Measurements from ENCODE around the gene CUX1. TPM values are rescaled to one million over a fixed set of nuclear protein-coding genes. Genes with fewer than 3 reads are reported as not detected.

CUX1 gene
- total RNA-seq, 1 donor from 2014 or later = 40.5 TPM

GRCh38 chr7:102230593-102230992 lies 413.2 kb downstream of the CUX1 start:
- TF ChIP-seq CTCF (IDR thresholded peaks at IDR 0.05; ENCODE audit: insufficient read depth, low read length, severe bottlenecking) = no peak

DNA sequence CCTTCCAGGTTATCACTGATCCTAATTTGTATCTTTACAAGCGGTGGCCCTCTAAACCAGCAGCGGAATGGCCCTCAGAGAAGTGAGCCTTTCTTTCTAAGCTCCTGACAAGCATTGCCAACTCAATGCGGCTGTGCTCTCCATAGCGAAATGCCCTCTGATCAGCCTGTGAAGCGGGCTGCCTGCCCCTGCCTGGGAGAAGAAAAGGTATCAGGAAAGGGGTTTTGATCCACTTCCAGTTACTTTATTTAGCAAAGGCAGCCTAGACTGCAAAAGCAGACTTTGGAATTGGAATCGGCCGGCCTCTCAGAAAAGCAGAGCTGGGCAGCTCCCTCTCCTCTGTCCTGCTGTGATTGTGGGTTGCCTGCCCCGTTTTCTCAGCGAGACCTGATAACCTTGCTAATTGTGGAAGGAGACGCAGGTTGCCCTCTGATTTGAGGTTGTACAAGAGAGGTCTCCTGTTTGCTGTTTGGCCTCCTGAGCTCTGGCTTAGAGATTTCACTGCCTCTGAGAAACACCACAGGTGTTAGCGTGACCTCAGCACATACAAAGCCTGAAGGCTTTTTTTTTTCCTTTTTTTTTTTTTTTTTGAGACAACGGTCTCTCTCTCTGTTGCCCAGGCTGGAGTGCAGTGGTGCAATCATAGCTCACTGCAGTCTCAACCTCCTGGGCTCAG lies 415.3 kb downstream of the CUX1 start:
- TF ChIP-seq CTCF (IDR thresholded peaks at IDR 0.05; ENCODE audit: insufficient read depth, low read length, severe bottlenecking) = no peak
- Histone ChIP-seq H3K4me3 (ENCODE audit: low read depth, low read length) (no peak overlapping the region), H3K36me3 (ENCODE audit: control insufficient read depth, insufficient read depth, low read length) (no peaks in the 10 kb centered on the region), H3K27me3 (ENCODE audit: control insufficient read depth, insufficient read depth, low read length) (no peaks in the 10 kb centered on the region)
- DNase-seq (ENCODE audit: low read depth) (no peak), FAIRE-seq (no peak)

More at GRCh38 chr7:102230593-102230992, 413.2 kb downstream of the CUX1 start:
- FAIRE-seq = no peak
- peaks cover 2% of the 10 kb centered on the region for H3K36me3 ChIP-seq (ENCODE audit: control insufficient read depth, insufficient read depth, low read length)
- H3K27me3 ChIP-seq (ENCODE audit: control insufficient read depth, insufficient read depth, low read length) = no peaks in the 10 kb centered on the region
- no peak overlapping the region for H3K4me3 ChIP-seq (ENCODE audit: low read depth, low read length)
- peak; percentile 60 for DNase-seq (ENCODE audit: low read depth)

GRCh38 chr7:102234131-102234530 lies 416.7 kb downstream of the CUX1 start:
- no peak for TF ChIP-seq CTCF (IDR thresholded peaks at IDR 0.05; ENCODE audit: insufficient read depth, low read length, severe bottlenecking)
- DNase-seq (ENCODE audit: low read depth) (no peak), FAIRE-seq (no peak)
- Histone ChIP-seq H3K27me3 (ENCODE audit: control insufficient read depth, insufficient read depth, low read length) (no peaks in the 10 kb centered on the region), H3K4me3 (ENCODE audit: low read depth, low read length) (no peak overlapping the region), H3K36me3 (ENCODE audit: control insufficient read depth, insufficient read depth, low read length) (no peaks in the 10 kb centered on the region)

- no peak for FAIRE-seq
- H3K36me3 ChIP-seq (ENCODE audit: control insufficient read depth, insufficient read depth, low read length) = no peaks in the 10 kb centered on the region
- TF ChIP-seq CTCF (IDR thresholded peaks at IDR 0.05; ENCODE audit: insufficient read depth, low read length, severe bottlenecking) = no peak
- H3K27me3 ChIP-seq (ENCODE audit: control insufficient read depth, insufficient read depth, low read length) = no peaks in the 10 kb centered on the region
- no peak overlapping the region for H3K4me3 ChIP-seq (ENCODE audit: low read depth, low read length)
- no peak for DNase-seq (ENCODE audit: low read depth)
Observed at GRCh38 chr7:102234801-102235550, 417.6 kb downstream of the CUX1 start.

- peaks cover 4% of the 10 kb centered on the region for H3K36me3 ChIP-seq (ENCODE audit: control insufficient read depth, insufficient read depth, low read length)
- no peaks in the 10 kb centered on the region for H3K27me3 ChIP-seq (ENCODE audit: control insufficient read depth, insufficient read depth, low read length)
- no peak for TF ChIP-seq CTCF (IDR thresholded peaks at IDR 0.05; ENCODE audit: insufficient read depth, low read length, severe bottlenecking)
- FAIRE-seq = no peak
- no peak for DNase-seq (ENCODE audit: low read depth)
- no peak overlapping the region for H3K4me3 ChIP-seq (ENCODE audit: low read depth, low read length)
Observed at GRCh38 chr7:102236102-102236501, 418.7 kb downstream of the CUX1 start.
